ENCODE data around the gene PLA2G7.

- TF ChIP-seq SUZ12 (IDR thresholded peaks at IDR 0.05; ENCODE audit: extremely low read depth, insufficient read depth, insufficient read length) (no peak), ZNF274 (IDR thresholded peaks at IDR 0.05; ENCODE audit: low read depth, low read length) (no peak)
Observed at GRCh38 chr6:46777476-46778346, 42.5 kb upstream of the PLA2G7 start.

Measured in NT2/D1 (cell line).